Lung (tissue), 12 donors: Measurements from ENCODE around the gene ZNF326. TPM values are rescaled to one million over a fixed set of nuclear protein-coding genes. Genes with fewer than 3 reads are reported as not detected.

Source experiments
- ATAC-seq: fragments of 200-7000 bp; cut with Tn5 transposase; one replicate; pipeline ENCODE4 v1.9.1; 2020; ENCODE audit warnings: moderate number of reproducible peaks; ENCODE audit not compliant: insufficient read depth, low FRiP score
- DNase-seq, 3 donors: peaks; one replicate each; pipeline ENCODE4 v3.0.0-alpha.2; 2013 to 2017
- H3K27ac ChIP-seq, 2 donors: one replicate each; pipeline ENCODE4 v1.5.1; 2013; ENCODE audit warnings: mild to moderate bottlenecking in 2 of 2, moderate library complexity in 2 of 2, control low read depth in 1 of 2, inconsistent platforms in 1 of 2, low read depth in 1 of 2, low read length in 1 of 2
- H3K27me3 ChIP-seq, 3 donors: one replicate each; pipeline ENCODE4 v1.5.1; 2013; ENCODE audit warnings: low read length in 2 of 3; ENCODE audit not compliant: control insufficient read depth in 3 of 3, insufficient read depth in 3 of 3
- H3K36me3 ChIP-seq, 4 donors: one replicate each; pipeline ENCODE4 v1.5.1; 2013; ENCODE audit warnings: low read length in 4 of 4, mild to moderate bottlenecking in 1 of 4, moderate library complexity in 1 of 4; ENCODE audit not compliant: control insufficient read depth in 4 of 4, insufficient read depth in 4 of 4
- H3K4me1 ChIP-seq, 5 donors: one replicate each; pipeline ENCODE4 v1.5.1; 2013; ENCODE audit warnings: low read length in 5 of 5, mild to moderate bottlenecking in 2 of 5, moderate library complexity in 1 of 5; ENCODE audit not compliant: control insufficient read depth in 5 of 5, insufficient read depth in 5 of 5
- H3K4me3 ChIP-seq: one replicate; pipeline ENCODE4 v1.5.1; 2013; ENCODE audit warnings: mild to moderate bottlenecking, control low read depth, moderate library complexity
- H3K9ac ChIP-seq, 2 donors: one replicate each; pipeline ENCODE4 v1.5.1; 2013; ENCODE audit warnings: low read length in 2 of 2, control low read depth in 1 of 2; ENCODE audit not compliant: insufficient read depth in 1 of 2
- H3K9me3 ChIP-seq, 4 donors: one replicate each; pipeline ENCODE4 v1.5.1; 2013; ENCODE audit warnings: low read length in 3 of 4, mild to moderate bottlenecking in 1 of 4, moderate library complexity in 1 of 4; ENCODE audit not compliant: control insufficient read depth in 4 of 4, insufficient read depth in 3 of 4
- WGBS, 2 donors: extraction: QIAGEN DNeasy Blood & Tissue Kit; methylation state at CpG; one replicate each; pipeline ENCODE4 v1.1.7; 2013; 5-methylcytosine and 5-hydroxymethylcytosine counted together
- polyA plus RNA-seq, 2 donors: library from polyadenylated mRNA; stranded (reverse); fragments of 200-250 nt; gene quantifications; one replicate each; pipeline ENCODE4 v1.2.1, GENCODE V29; 2013
- total RNA-seq, 2 donors: library from RNA; depleted of rRNA in 1 of 2; stranded (reverse); fragments of >200 nt in 1 of 2; gene quantifications; one replicate each; pipeline ENCODE4 v1.2.1, GENCODE V29; 2014 to 2021
- TF ChIP-seq, protein P1 (sequence below): IDR thresholded peaks from 2 replicates; pipeline ENCODE4 v1.5.1; 2012; ENCODE audit warnings: mild to moderate bottlenecking; ENCODE audit errors: control extremely low read depth, extremely low read depth
- donor health status: control.
- donor health status: control.
- donor health status: Bipolar disorder and iron deficiency.
- donor health status: healthy.
- donor health status: DM: yes; HTN: yes; CAD: no.

ZNF326 gene
- total and polyA plus RNA-seq, 4 donors: 7.2 to 47.1 (median 13.8) TPM

DNA sequence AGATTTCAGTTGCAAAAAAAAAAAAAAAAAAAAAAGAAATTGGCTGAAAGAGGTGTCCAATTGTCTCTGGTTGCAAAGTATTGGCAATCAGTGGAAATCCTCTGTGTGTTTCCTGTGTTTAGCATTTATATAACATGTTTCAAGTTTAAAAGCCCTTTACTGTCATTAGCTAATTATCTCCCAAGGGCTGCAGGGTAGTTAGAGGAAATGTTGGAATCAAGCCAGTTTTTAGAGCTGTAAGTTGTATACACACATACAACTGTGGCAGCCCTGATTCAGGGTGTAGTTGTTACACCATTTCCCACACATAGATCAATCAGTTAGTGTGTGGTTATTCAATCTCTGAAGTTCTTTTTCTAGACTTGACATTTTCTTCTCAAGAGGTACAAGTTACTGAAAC lies 8.9 kb upstream of the ZNF326 start:
- no peak overlapping the region for H3K27ac ChIP-seq
- DNase-seq (peak in 2 of 3 donors; percentile 20 to 38), ATAC-seq (no peak)
- no peaks in the 10 kb centered on the region for H3K36me3 ChIP-seq
- H3K9me3 ChIP-seq: no peaks in the 10 kb centered on the region
- no peak overlapping the region for H3K4me3 ChIP-seq
- H3K4me1 ChIP-seq: no peaks in the 10 kb centered on the region
- H3K9ac ChIP-seq: no peak overlapping the region
- no peaks in the 10 kb centered on the region for H3K27me3 ChIP-seq
- TF ChIP-seq, protein P1, sequence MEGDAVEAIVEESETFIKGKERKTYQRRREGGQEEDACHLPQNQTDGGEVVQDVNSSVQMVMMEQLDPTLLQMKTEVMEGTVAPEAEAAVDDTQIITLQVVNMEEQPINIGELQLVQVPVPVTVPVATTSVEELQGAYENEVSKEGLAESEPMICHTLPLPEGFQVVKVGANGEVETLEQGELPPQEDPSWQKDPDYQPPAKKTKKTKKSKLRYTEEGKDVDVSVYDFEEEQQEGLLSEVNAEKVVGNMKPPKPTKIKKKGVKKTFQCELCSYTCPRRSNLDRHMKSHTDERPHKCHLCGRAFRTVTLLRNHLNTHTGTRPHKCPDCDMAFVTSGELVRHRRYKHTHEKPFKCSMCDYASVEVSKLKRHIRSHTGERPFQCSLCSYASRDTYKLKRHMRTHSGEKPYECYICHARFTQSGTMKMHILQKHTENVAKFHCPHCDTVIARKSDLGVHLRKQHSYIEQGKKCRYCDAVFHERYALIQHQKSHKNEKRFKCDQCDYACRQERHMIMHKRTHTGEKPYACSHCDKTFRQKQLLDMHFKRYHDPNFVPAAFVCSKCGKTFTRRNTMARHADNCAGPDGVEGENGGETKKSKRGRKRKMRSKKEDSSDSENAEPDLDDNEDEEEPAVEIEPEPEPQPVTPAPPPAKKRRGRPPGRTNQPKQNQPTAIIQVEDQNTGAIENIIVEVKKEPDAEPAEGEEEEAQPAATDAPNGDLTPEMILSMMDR: no peak

DNA sequence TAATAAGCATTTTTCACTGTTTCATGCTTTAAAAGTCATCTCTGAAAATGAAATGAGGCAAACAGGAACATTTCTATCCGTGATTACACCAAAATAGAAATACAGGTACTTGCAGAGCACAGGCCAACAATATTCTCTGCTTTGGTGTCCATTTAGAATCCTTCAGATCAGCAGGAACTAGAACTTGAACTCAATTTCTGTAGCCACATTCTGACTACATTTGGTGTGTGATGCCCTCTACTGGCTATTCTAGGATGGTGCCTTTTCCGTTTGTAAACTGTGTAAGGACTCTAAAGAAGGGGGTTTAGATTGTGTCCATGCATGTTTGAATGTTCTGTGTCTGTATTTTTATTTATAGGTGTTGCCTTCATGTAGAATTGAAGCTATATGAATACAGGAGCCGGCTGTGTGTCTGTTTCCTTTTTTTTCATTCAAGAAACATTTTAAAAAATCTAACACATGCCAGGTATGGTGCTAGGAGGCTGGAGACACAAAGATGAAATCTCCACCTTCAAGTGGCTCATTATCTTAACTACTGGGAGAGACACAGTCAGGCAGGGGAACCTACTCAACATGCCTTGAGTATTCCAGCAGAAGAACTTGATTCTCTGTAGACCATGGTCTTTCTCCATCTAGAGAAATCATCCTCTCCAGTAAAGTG lies 7.6 kb upstream of the ZNF326 start:
- WGBS, 2 donors: 0 to 1% methylated on average over 3 of the region's 3 CpGs
- no peak overlapping the region for H3K9ac ChIP-seq
- ATAC-seq (peak; percentile 93), DNase-seq (peak; percentile 63 to 88 (median 85))
- TF ChIP-seq, protein P1: peak; percentile 81
- no peaks in the 10 kb centered on the region for H3K9me3 ChIP-seq
- no peaks in the 10 kb centered on the region for H3K4me1 ChIP-seq
- H3K27ac ChIP-seq: no peak overlapping the region
- no peak overlapping the region for H3K4me3 ChIP-seq
- no peaks in the 10 kb centered on the region for H3K36me3 ChIP-seq
- H3K27me3 ChIP-seq: no peaks in the 10 kb centered on the region

DNA sequence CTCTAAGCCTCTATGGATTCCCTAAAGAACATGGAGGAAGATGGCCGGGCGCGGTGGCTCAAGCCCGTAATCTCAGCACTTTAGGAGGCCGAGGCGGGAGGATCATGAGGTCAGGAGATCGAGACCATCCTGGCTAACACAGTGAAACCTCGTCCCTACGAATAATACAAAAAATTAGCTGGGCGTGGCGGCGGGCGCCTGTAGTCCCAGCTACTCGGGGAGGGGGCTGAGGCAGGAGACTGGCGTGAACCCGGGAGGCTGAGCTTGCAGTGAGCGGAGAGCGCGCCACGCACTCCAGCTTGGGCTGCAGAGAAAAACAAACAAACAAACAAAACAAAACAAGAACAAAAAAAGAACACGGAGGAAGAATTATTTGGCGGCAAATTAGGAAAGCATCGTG lies 5.8 kb upstream of the ZNF326 start:
- no peaks in the 10 kb centered on the region for H3K9me3 ChIP-seq
- DNase-seq (no peak), ATAC-seq (no peak)
- H3K9ac ChIP-seq: no peak overlapping the region
- no peaks in the 10 kb centered on the region for H3K36me3 ChIP-seq
- TF ChIP-seq, protein P1: no peak
- H3K27ac ChIP-seq: no peak overlapping the region
- no peaks in the 10 kb centered on the region for H3K4me1 ChIP-seq
- 95 to 96% methylated on average over 23 of the region's 23 CpGs for WGBS, 2 donors
- no peak overlapping the region for H3K4me3 ChIP-seq
- no peaks in the 10 kb centered on the region for H3K27me3 ChIP-seq

DNA sequence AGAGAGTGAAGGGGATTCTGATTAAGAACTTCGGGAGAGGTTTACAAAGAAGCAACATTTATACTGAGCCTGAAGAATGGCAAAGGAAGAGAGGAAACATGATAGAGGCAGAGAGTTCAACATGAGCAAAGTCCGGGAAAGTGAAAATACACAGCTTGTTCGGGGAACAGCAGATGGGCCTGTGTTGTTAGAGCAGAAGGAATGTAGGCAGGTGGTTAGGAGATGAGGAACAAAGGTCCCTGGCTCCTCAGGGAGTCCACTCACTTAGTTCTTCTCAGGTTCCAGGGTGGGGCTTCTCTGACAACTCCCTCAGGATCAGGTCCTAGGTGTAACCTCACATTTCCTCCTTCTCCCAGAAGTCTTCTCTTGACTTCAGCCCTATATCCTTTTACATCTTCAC lies 5.1 kb upstream of the ZNF326 start:
- Histone ChIP-seq H3K27ac (no peak overlapping the region), H3K4me1 (no peaks in the 10 kb centered on the region), H3K4me3 (no peak overlapping the region), H3K9ac (no peak overlapping the region), H3K36me3 (no peaks in the 10 kb centered on the region), H3K9me3 (no peaks in the 10 kb centered on the region), H3K27me3 (no peaks in the 10 kb centered on the region)
- 73 to 84% methylated on average over 3 of the region's 3 CpGs for WGBS, 2 donors
- ATAC-seq: no peak
- TF ChIP-seq, protein P1: no peak
- DNase-seq: no peak
